NAMALWA (cell line): ENCODE measurements around the gene TCAP.
A peak's percentile ranks its signal among the peaks of the same experiment; 100 is the strongest.

Source experiments
- DNase-seq: peaks from one replicate; pipeline ENCODE4 v3.0.0-alpha.2; 2015; ENCODE audit warnings: low spot score

The TCAP gene

DNA sequence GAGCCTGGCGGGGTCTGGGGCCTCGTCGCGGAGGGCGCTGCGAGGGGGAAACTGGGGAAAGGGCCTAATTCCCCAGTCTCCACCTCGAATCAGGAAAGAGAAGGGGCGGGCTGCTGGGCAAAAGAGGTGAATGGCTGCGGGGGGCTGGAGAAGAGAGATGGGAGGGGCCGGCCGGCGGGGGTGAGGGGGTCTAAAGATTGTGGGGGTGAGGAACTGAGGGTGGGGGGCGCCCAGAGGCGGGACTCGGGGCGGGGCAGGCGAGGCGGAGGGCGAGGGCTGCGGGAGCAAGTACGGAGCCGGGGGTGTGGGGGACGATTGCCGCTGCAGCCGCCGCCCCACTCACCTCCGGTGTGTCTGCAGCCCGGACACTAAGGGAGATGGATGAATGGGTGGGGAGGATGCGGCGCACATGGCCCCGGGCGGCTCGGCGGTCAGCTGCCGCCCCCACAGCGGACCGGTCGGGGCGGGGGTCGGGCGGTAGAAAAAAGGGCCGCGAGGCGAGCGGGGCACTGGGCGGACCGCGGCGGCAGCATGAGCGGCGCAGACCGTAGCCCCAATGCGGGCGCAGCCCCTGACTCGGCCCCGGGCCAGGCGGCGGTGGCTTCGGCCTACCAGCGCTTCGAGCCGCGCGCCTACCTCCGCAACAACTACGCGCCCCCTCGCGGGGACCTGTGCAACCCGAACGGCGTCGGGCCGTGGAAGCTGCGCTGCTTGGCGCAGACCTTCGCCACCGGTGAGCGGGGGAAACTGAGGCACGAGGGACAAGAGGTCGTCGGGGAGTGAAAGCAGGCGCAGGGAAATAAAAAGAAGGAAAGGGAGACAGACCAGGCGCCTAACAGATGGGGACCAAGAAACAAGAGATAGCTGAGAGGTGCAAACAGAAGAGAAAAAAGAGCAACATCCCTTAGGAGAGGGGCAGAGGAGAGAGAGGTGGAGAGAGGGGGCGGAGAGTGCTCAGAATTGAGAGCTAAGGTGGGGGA, 3.1 kb downstream of the TCAP start, which contains the start of gene PNMT:
Gene PNMT (plus strand): TSS at position 509 of the 980 bp plus-strand sequence. CDS start 23 bp downstream, at position 532.
- DNase-seq: peak; percentile 79

GRCh38 chr17:39669897-39670735, 5.0 kb downstream of the TCAP start:
- no peak for DNase-seq

DNA sequence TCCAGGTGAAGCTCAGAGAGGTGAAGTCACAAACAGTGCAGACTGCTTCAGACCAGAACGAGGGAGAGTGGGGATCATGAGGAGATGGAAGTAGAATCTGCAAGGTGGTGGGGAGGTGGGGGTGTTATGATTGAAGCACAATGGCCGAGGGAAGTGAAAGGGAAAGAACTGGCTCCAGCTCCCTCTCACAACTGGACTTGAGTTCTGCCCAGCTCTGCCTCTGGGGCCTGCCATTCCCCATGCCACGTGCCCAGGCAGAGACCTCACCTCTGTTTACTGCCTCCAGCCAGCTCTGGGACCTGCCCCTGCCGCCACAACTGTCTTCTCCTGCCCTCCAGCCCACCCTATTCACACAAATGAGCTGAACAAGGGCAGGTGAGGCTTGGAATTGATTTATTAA, 5.6 kb downstream of the TCAP start:
- DNase-seq: no peak

GRCh38 chr17:39671651-39672521, 6.7 kb downstream of the TCAP start:
- peak; percentile 45 for DNase-seq

- DNase-seq: no peak
Measured at GRCh38 chr17:39672522-39673334, 7.6 kb downstream of the TCAP start.

GRCh38 chr17:39673335-39674081, 8.4 kb downstream of the TCAP start:
- no peak for DNase-seq

GRCh38 chr17:39674179-39674578, 9.0 kb downstream of the TCAP start:
- DNase-seq: no peak

DNA sequence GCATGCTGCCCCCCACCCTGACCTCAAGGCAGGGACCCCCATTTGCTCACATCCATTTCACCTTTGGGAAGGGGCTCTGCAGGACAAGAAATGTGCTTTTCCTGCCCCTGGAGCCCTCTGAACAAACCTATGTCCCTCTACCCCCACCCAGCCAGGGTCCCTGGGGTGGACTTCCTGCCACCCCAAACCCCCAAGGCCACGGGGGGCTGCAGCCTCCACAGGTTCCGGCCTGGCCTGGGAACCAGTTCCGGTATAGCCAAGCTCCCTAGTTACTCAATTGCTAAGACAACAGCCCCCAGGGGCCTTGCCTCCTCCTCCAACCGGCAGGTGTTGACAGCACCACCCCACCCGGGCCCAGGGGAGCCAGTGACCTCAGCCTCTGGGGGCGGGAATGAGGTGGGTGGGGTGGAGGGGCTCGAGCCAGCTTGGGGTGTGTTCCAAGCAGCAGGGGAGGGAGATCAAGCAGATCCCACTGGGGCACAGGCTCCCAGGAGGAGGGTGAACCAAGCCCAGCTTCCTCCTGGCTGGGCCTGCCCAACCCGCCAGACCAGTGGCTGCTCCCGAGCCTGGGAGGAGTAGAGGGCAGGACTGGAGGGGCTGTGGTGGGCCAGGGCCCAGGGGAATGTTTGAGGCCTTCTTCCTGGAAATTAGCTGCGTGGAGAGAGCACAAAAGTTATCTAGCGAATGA, 9.7 kb downstream of the TCAP start:
- peak; percentile 71 for DNase-seq

GRCh38 chr17:39675390-39676082, 10.4 kb downstream of the TCAP start:
- DNase-seq: no peak

- DNase-seq: peak; percentile 43
Measured at GRCh38 chr17:39676198-39676819, 11.2 kb downstream of the TCAP start.

GRCh38 chr17:39677072-39677471, 11.9 kb downstream of the TCAP start:
- DNase-seq: no peak

GRCh38 chr17:39677542-39678339, 12.6 kb downstream of the TCAP start:
- DNase-seq: no peak

GRCh38 chr17:39678340-39679116, 13.4 kb downstream of the TCAP start:
- DNase-seq: no peak

- no peak for DNase-seq
Measured at GRCh38 chr17:39679521-39680192, 14.5 kb downstream of the TCAP start.

DNA sequence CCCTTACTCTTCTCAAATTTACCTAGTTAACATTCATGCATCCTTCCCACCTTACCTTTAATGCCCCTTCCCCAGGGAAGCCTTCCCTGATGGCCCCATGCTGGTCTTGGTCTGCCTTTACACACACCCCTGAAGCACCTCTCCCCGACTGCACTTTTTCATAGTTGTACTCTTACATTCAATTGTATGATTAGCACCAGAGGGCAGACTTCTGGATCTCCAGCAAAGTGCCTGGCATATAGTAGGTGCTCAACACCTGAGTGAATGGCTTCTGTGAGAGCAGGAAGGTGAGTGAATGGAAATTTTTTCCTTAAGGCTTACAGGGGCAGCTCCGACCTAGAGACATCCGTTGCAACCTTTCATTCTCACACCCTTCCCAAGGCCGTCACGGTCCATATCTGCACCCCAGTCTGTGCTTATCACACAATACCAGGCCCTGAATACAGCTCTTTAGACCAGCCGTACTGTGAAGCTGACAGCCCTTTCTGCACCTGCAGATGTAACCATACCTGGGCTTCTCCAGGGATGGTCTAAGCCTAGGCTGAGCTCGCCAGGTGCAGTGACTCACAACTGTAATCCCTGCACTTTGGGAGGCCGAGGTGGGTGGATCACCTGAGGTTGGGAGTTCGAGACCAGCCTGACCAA, 18.3 kb downstream of the TCAP start:
- DNase-seq: no peak
